K562 (cell line): ENCODE results near the gene CNTN4. TPM values are rescaled to one million over a fixed set of nuclear protein-coding genes. Genes with fewer than 3 reads are reported as not detected.

Source experiments
- ATAC-seq: fragments of 200-7000 bp; cut with Tn5 transposase; 3 replicates; pipeline ENCODE4 v1.9.1; 2020; ENCODE audit warnings: moderate library complexity
- BruUV-seq: library from RNA; stranded (reverse); fragments of 400-500 nt; replicated peaks from 2 replicates; lab custom pipeline; 2021; lab: Mats Ljungman, UMichigan
- CTCF ChIA-PET: fragments of 300-600 bp; formaldehyde crosslinking; extraction: SDS; loops from one replicate; lab custom pipeline; 2021; ENCODE audit warnings: low intra/inter-chr PET ratio; lab: Yijun Ruan, JAX
- POLR2A ChIA-PET: fragments of 300-600, 350-650 bp; sonication (Branson Sonifier 250); formaldehyde crosslinking; extraction: SDS; loops from one replicate; lab custom pipeline; 2021; ENCODE audit warnings: antibody characterized with exemption, inconsistent platforms; lab: Yijun Ruan, JAX
- DNase-seq, 4 experiments: peaks; one replicate each; pipeline versions ENCODE4 v3.0.0 to v3.0.0-alpha.2; 2011 to 2018; ENCODE audit warnings: low spot score in 3 of 4, mixed read lengths in 3 of 4; ENCODE audit errors: extremely low read depth in 1 of 4
- FAIRE-seq: peaks from 2 replicates; lab custom pipeline; 2011; peaks lifted over from hg19 to GRCh38; lab: Jason Lieb, UNC
- H2AFZ ChIP-seq: 2 replicates; pipeline ENCODE4 v1.6.0; 2011; ENCODE audit warnings: low read depth, low read length, control low read depth, inconsistent platforms
- H3K27ac ChIP-seq: fragments of 200-600 bp; 3 replicates; pipeline ENCODE4 v1.8.0; 2011; ENCODE audit warnings: low read depth, mild to moderate bottlenecking, control low read depth, inconsistent platforms, low read length, moderate library complexity, mixed read lengths; ENCODE audit errors: extremely low read depth
- H3K27me3 ChIP-seq, 2 experiments: fragments of 300-600 bp in 1 of 2; 2 replicates in 1 of 2; 3 replicates in 1 of 2; pipeline versions ENCODE4 v1.6.0 to v1.8.0; 2011; ENCODE audit warnings: inconsistent platforms in 2 of 2, low read length in 2 of 2, mild to moderate bottlenecking in 1 of 2, mixed read lengths in 1 of 2, moderate library complexity in 1 of 2; ENCODE audit not compliant: control insufficient read depth in 2 of 2, insufficient read depth in 2 of 2
- H3K36me3 ChIP-seq: fragments of 300-600 bp; 3 replicates; pipeline ENCODE4 v1.8.0; 2011; ENCODE audit warnings: mild to moderate bottlenecking, low read length, inconsistent platforms; ENCODE audit not compliant: control insufficient read depth, insufficient read depth
- H3K4me1 ChIP-seq, 2 experiments: fragments of 200-600 bp in 1 of 2; replicated peaks in 1 of 2; 2 replicates in 1 of 2; 3 replicates in 1 of 2; pipeline versions ENCODE4 v1.5.1 to v1.8.0; 2011; ENCODE audit warnings: inconsistent platforms in 2 of 2, low read length in 2 of 2, mild to moderate bottlenecking in 1 of 2, mixed read lengths in 1 of 2, moderate library complexity in 1 of 2; ENCODE audit not compliant: control insufficient read depth in 2 of 2, insufficient read depth in 2 of 2
- H3K4me2 ChIP-seq: 2 replicates; pipeline ENCODE4 v1.6.1; 2011; ENCODE audit warnings: low read length, control low read depth, inconsistent platforms, mixed read lengths; ENCODE audit not compliant: insufficient read depth
- H3K4me3 ChIP-seq: fragments of 200-600 bp; sonication (generic), shearing (Covaris generic); 2 replicates; pipeline ENCODE4 v1.5.1; 2016; ENCODE audit warnings: control low read depth, inconsistent platforms
- H3K79me2 ChIP-seq: fragments of 200-600 bp; 3 replicates; pipeline ENCODE4 v1.8.0; 2011; ENCODE audit warnings: low read length, inconsistent platforms; ENCODE audit not compliant: control insufficient read depth, insufficient read depth
- H3K9ac ChIP-seq, 2 experiments: 2 replicates each; pipeline versions ENCODE4 v1.6.0 to v1.6.1; 2011; ENCODE audit warnings: low read depth in 2 of 2, low read length in 2 of 2, control low read depth in 1 of 2, inconsistent platforms in 1 of 2, mild to moderate bottlenecking in 1 of 2, mixed read lengths in 1 of 2; ENCODE audit not compliant: insufficient read depth in 1 of 2
- H3K9me1 ChIP-seq: one replicate; pipeline ENCODE4 v1.6.0; 2011; ENCODE audit warnings: inconsistent platforms, mild to moderate bottlenecking, low read length, moderate library complexity; ENCODE audit not compliant: control insufficient read depth, insufficient read depth
- H3K9me3 ChIP-seq: replicated peaks from 2 replicates; pipeline ENCODE4 v1.5.1; 2011; ENCODE audit warnings: low read depth, low read length, inconsistent platforms; ENCODE audit not compliant: control insufficient read depth, insufficient read depth
- H4K20me1 ChIP-seq: replicated peaks from 2 replicates; pipeline ENCODE4 v1.6.1; 2011; ENCODE audit warnings: low read length, inconsistent platforms, mixed read lengths; ENCODE audit not compliant: control insufficient read depth, insufficient read depth
- CREB1 ChIP-seq, 2 experiments: sonication (generic) in 1 of 2; formaldehyde crosslinking in 1 of 2; IDR thresholded peaks; 2 replicates each; pipeline versions ENCODE4 v1.6.1 to v1.8.0; 2012 to 2022; ENCODE audit warnings: inconsistent platforms in 1 of 2, mild to moderate bottlenecking in 1 of 2, missing genetic modification reagents in 1 of 2, moderate library complexity in 1 of 2
- DMBX1 ChIP-seq: fragments of 250-450 bp; sonication (Bioruptor Pico); IDR thresholded peaks from 2 replicates; pipeline ENCODE4 v1.8.0; 2022; ENCODE audit warnings: inconsistent platforms, mild to moderate bottlenecking, moderate library complexity, borderline replicate concordance
- FOS ChIP-seq: IDR thresholded peaks from 3 replicates; pipeline ENCODE4 v1.6.1; 2011; ENCODE audit not compliant: insufficient read length; ENCODE audit errors: extremely low read depth
- GATAD2B ChIP-seq: fragments of 450-650 bp; IDR thresholded peaks from 2 replicates; pipeline ENCODE4 v1.6.1; 2017; ENCODE audit warnings: mild to moderate bottlenecking, borderline replicate concordance
- ILF3 ChIP-seq: fragments of 450-650 bp; IDR thresholded peaks from 2 replicates; pipeline ENCODE4 v1.6.1; 2018; ENCODE audit warnings: antibody characterized with exemption, mild to moderate bottlenecking, moderate library complexity, borderline replicate concordance
- NR2C2 ChIP-seq, 2 experiments: fragments of 200-800 bp in 1 of 2; sonication (Bioruptor generic) in 1 of 2; sonication (generic) in 1 of 2; formaldehyde crosslinking in 1 of 2; IDR thresholded peaks; 2 replicates each; pipeline versions ENCODE4 v1.6.1 to v1.8.0; 2016 to 2022; ENCODE audit warnings: mild to moderate bottlenecking in 1 of 2, missing compliant biosample characterization in 1 of 2, missing genetic modification characterization in 1 of 2, missing genetic modification reagents in 1 of 2
- SRF ChIP-seq, 2 experiments: fragments of 250-450, 450-650 bp in 1 of 2; sonication (Bioruptor Pico) in 1 of 2; sonication (generic) in 1 of 2; formaldehyde crosslinking; IDR thresholded peaks; 2 replicates each; pipeline versions ENCODE4 v1.5.0 to v1.5.1; 2020 to 2022; ENCODE audit warnings: mild to moderate bottlenecking in 1 of 2, missing genetic modification reagents in 1 of 2
- ZNF263 ChIP-seq: sonication (generic); formaldehyde crosslinking; IDR thresholded peaks from 2 replicates; pipeline ENCODE4 v1.8.0; 2022; ENCODE audit warnings: mild to moderate bottlenecking, missing genetic modification reagents, borderline replicate concordance
- WGBS: fragments of 100-300 bp; shearing (Covaris generic); methylation state at CpG from one replicate; pipeline ENCODE4 v1.1.6; 2016; ENCODE audit warnings: low coverage, mixed read lengths; ENCODE audit not compliant: insufficient coverage; ENCODE audit errors: missing lambda C conversion rate; 5-methylcytosine and 5-hydroxymethylcytosine counted together
- in situ Hi-C: fragments of 300-500 bp; cut with MboI; formaldehyde crosslinking; loops from 4 replicates; pipeline ENCODE4 v1.15.0; 2018; ENCODE audit warnings: inconsistent platforms, mixed read lengths
- intact Hi-C: fragments of 100-400 bp; cut with micrococcal nuclease; formaldehyde crosslinking; loops from 2 replicates; pipeline ENCODE4 v1.14.2; 2022
- polyA plus RNA-seq, 8 experiments: library from polyadenylated mRNA; depleted of rRNA in 4 of 8; stranded (reverse) in 5 of 8; unstranded in 3 of 8; fragments of >200 nt; fragmentation: Nextera tagmentation in 2 of 8; fragmentation: Illumina TruSeq in 1 of 8; extraction: Ambion mirVana in 2 of 8; extraction: Trizol in 1 of 8; gene quantifications; 2 replicates each; pipeline versions ENCODE4 v1.2.1 to v1.2.3, GENCODE V29; 2011 to 2014; ENCODE audit warnings: inconsistent platforms in 1 of 8, missing spikeins in 1 of 8
- total RNA-seq, 7 experiments: library from RNA; depleted of rRNA in 6 of 7; stranded (reverse); fragments of >200 nt in 6 of 7; fragmentation: Illumina TruSeq in 2 of 7; extraction: Trizol in 2 of 7; gene quantifications; 2 replicates each; pipeline versions ENCODE4 v1.2.1 to v1.2.3, GENCODE V29; 2011 to 2021; ENCODE audit warnings: low replicate concordance in 1 of 7
- TF ChIP-seq, protein P1 (sequence below): sonication (generic); formaldehyde crosslinking; IDR thresholded peaks from 2 replicates; pipeline ENCODE4 v1.8.1; 2023; ENCODE audit warnings: missing genetic modification reagents, mild to moderate bottlenecking, borderline replicate concordance
- TF ChIP-seq, protein P2 (sequence below), 2 experiments: fragments of 200-800 bp in 1 of 2; sonication (Bioruptor generic) in 1 of 2; sonication (generic) in 1 of 2; formaldehyde crosslinking in 1 of 2; IDR thresholded peaks in 1 of 2; conservative IDR thresholded peaks in 1 of 2; 2 replicates each; pipeline versions ENCODE4 v1.5.0 to v1.6.1; 2016 to 2020; ENCODE audit warnings: missing compliant biosample characterization in 1 of 2, missing genetic modification characterization in 1 of 2, missing genetic modification reagents in 1 of 2

Gene CNTN4
- total and polyA plus RNA-seq, 9 of the 15 experiments (the other 6 are each of a cell fraction or from before 2014, with no cell fraction given), result not detected

GRCh38 chr3:2869905-2870304 lies 771.2 kb downstream of the CNTN4 start:
- no peaks in the 10 kb centered on the region for H3K36me3 ChIP-seq
- in situ Hi-C loops, result no loop called here
- no peak overlapping the region for H2AFZ ChIP-seq
- DNase-seq (no peak), ATAC-seq (no peak), FAIRE-seq (no peak)
- H3K9me3 ChIP-seq, result no peaks in the 10 kb centered on the region
- no TSS peak for BruUV-seq
- intact Hi-C loops, result no loop called here
- TF ChIP-seq CREB1 (IDR thresholded peaks at IDR 0.05), result no peak
- TF ChIP-seq CREB1 (CRISPR knock-in tag; IDR thresholded peaks at IDR 0.05), result no peak
- TF ChIP-seq, protein P1, sequence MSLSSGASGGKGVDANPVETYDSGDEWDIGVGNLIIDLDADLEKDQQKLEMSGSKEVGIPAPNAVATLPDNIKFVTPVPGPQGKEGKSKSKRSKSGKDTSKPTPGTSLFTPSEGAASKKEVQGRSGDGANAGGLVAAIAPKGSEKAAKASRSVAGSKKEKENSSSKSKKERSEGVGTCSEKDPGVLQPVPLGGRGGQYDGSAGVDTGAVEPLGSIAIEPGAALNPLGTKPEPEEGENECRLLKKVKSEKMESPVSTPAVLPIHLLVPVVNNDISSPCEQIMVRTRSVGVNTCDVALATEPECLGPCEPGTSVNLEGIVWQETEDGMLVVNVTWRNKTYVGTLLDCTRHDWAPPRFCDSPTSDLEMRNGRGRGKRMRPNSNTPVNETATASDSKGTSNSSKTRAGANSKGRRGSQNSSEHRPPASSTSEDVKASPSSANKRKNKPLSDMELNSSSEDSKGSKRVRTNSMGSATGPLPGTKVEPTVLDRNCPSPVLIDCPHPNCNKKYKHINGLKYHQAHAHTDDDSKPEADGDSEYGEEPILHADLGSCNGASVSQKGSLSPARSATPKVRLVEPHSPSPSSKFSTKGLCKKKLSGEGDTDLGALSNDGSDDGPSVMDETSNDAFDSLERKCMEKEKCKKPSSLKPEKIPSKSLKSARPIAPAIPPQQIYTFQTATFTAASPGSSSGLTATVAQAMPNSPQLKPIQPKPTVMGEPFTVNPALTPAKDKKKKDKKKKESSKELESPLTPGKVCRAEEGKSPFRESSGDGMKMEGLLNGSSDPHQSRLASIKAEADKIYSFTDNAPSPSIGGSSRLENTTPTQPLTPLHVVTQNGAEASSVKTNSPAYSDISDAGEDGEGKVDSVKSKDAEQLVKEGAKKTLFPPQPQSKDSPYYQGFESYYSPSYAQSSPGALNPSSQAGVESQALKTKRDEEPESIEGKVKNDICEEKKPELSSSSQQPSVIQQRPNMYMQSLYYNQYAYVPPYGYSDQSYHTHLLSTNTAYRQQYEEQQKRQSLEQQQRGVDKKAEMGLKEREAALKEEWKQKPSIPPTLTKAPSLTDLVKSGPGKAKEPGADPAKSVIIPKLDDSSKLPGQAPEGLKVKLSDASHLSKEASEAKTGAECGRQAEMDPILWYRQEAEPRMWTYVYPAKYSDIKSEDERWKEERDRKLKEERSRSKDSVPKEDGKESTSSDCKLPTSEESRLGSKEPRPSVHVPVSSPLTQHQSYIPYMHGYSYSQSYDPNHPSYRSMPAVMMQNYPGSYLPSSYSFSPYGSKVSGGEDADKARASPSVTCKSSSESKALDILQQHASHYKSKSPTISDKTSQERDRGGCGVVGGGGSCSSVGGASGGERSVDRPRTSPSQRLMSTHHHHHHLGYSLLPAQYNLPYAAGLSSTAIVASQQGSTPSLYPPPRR (CRISPR knock-in tag), result no peak
- TF ChIP-seq DMBX1, result no peak
- TF ChIP-seq FOS, result no peak
- no peak for TF ChIP-seq ILF3
- no peak for TF ChIP-seq NR2C2 (CRISPR knock-in tag; IDR thresholded peaks at IDR 0.05)
- TF ChIP-seq NR2C2 (tag; IDR thresholded peaks at IDR 0.05), result no peak
- TF ChIP-seq GATAD2B, result no peak
- TF ChIP-seq SRF (CRISPR knock-in tag; IDR thresholded peaks at IDR 0.05), result no peak
- TF ChIP-seq ZNF263 (CRISPR knock-in tag), result no peak
- TF ChIP-seq, protein P2, sequence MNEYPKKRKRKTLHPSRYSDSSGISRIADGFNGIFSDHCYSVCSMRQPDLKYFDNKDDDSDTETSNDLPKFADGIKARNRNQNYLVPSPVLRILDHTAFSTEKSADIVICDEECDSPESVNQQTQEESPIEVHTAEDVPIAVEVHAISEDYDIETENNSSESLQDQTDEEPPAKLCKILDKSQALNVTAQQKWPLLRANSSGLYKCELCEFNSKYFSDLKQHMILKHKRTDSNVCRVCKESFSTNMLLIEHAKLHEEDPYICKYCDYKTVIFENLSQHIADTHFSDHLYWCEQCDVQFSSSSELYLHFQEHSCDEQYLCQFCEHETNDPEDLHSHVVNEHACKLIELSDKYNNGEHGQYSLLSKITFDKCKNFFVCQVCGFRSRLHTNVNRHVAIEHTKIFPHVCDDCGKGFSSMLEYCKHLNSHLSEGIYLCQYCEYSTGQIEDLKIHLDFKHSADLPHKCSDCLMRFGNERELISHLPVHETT (CRISPR knock-in tag; conservative IDR thresholded peaks at IDR 0.05 in 1 of 2, IDR thresholded peaks at IDR 0.05 in 1 of 2), result no peak
- no peak overlapping the region for H3K27ac ChIP-seq
- CTCF ChIA-PET, result no interaction called here
- WGBS, result 0% methylated on average over 1 of the region's 1 CpG
- no peak overlapping the region for H3K4me2 ChIP-seq
- no peaks in the 10 kb centered on the region for H3K9me1 ChIP-seq
- no peaks in the 10 kb centered on the region for H4K20me1 ChIP-seq
- H3K4me3 ChIP-seq, result no peak overlapping the region
- POLR2A ChIA-PET, result no interaction called here
- H3K9ac ChIP-seq, result no peak overlapping the region
- H3K4me1 ChIP-seq, result no peaks in the 10 kb centered on the region
- no peaks in the 10 kb centered on the region for H3K27me3 ChIP-seq
- no peaks in the 10 kb centered on the region for H3K79me2 ChIP-seq
